Activated CD4-positive, alpha-beta T cell treated with anti-CD3 and anti-CD28 coated beads, Interleukin-2, amount 50 U/mL, for 1 hour (primary cell): ENCODE measurements around the gene MMP17.

Experiments
- DNase-seq: peaks from one replicate; pipeline ENCODE4 v3.0.0-alpha.2; 2020

MMP17 gene

GRCh38 chr12:131830914-131831571 is 2.9 kb downstream of the MMP17 start:
- DNase-seq, result no peak

- DNase-seq, result no peak
These were observed 3.4 kb downstream of the MMP17 start for GRCh38 chr12:131831635-131832041.

- no peak for DNase-seq
These were observed 4.4 kb downstream of the MMP17 start for GRCh38 chr12:131832321-131833231.

- DNase-seq, result no peak
These were observed 5.2 kb downstream of the MMP17 start for GRCh38 chr12:131833288-131833895.

GRCh38 chr12:131833896-131834641 is 5.9 kb downstream of the MMP17 start:
- DNase-seq, result no peak

- DNase-seq, result no peak
These were observed 6.8 kb downstream of the MMP17 start for GRCh38 chr12:131834798-131835615.

- no peak for DNase-seq
These were observed 7.5 kb downstream of the MMP17 start for GRCh38 chr12:131835616-131836171.

- DNase-seq, result no peak
These were observed 8.0 kb downstream of the MMP17 start for GRCh38 chr12:131836193-131836592.

GRCh38 chr12:131836714-131837397 is 8.7 kb downstream of the MMP17 start:
- DNase-seq, result no peak

- no peak for DNase-seq
These were observed 12.6 kb downstream of the MMP17 start for GRCh38 chr12:131840643-131841416.

GRCh38 chr12:131841547-131841946 is 13.4 kb downstream of the MMP17 start:
- DNase-seq, result no peak

- DNase-seq, result no peak
These were observed 14.0 kb downstream of the MMP17 start for GRCh38 chr12:131842169-131842568.

- no peak for DNase-seq
These were observed 15.3 kb downstream of the MMP17 start for GRCh38 chr12:131843527-131843926.

- DNase-seq, result no peak
These were observed 15.9 kb downstream of the MMP17 start for GRCh38 chr12:131844140-131844539.

- DNase-seq, result no peak
These were observed 16.5 kb downstream of the MMP17 start for GRCh38 chr12:131844656-131845055.

GRCh38 chr12:131845121-131845520 is 16.9 kb downstream of the MMP17 start:
- DNase-seq, result no peak

GRCh38 chr12:131847456-131847855 is 19.3 kb downstream of the MMP17 start:
- no peak for DNase-seq

- DNase-seq, result no peak
These were observed 20.6 kb downstream of the MMP17 start for GRCh38 chr12:131848753-131849152.

GRCh38 chr12:131849700-131850553 is 21.7 kb downstream of the MMP17 start:
- no peak for DNase-seq
